Muscle of leg (tissue), 11 donors: Measurements from ENCODE around the gene FOXD3. TPM values are rescaled to one million over a fixed set of nuclear protein-coding genes. Genes with fewer than 3 reads are reported as not detected.

Source experiments
- DNase-seq: peaks from one replicate; pipeline ENCODE4 v3.0.0; 2013
- H3K27ac ChIP-seq: one replicate; pipeline ENCODE4 v1.5.1; 2013; ENCODE audit warnings: mild to moderate bottlenecking, low read length, control low read depth
- H3K27me3 ChIP-seq: one replicate; pipeline ENCODE4 v1.6.1; 2013; ENCODE audit warnings: low read length; ENCODE audit not compliant: control insufficient read depth, insufficient read depth
- H3K36me3 ChIP-seq: one replicate; pipeline ENCODE4 v1.6.1; 2013; ENCODE audit warnings: low read length; ENCODE audit not compliant: control insufficient read depth, insufficient read depth
- H3K4me1 ChIP-seq: one replicate; pipeline ENCODE4 v1.6.1; 2013; ENCODE audit warnings: low read length; ENCODE audit not compliant: control insufficient read depth, insufficient read depth
- H3K4me3 ChIP-seq: one replicate; pipeline ENCODE4 v1.5.1; 2013; ENCODE audit warnings: low read length, control low read depth
- H3K9me3 ChIP-seq: replicated peaks from 2 replicates; pipeline ENCODE4 v1.6.1; 2013; ENCODE audit warnings: low read depth, low read length; ENCODE audit not compliant: control insufficient read depth
- WGBS: methylation state at CpG from one replicate; pipeline ENCODE4 v1.1.5; 2013; ENCODE audit warnings: missing lambda C conversion rate; ENCODE audit not compliant: insufficient coverage; 5-methylcytosine and 5-hydroxymethylcytosine counted together
- polyA plus RNA-seq, 8 donors: library from polyadenylated mRNA; unstranded; fragments of 120-200 nt; gene quantifications; one replicate each; pipeline versions ENCODE4 v1.2.1 to v1.2.3, GENCODE V29; 2013; ENCODE audit warnings: inconsistent platforms in 1 of 8, low replicate concordance in 1 of 8; ENCODE audit not compliant: insufficient read length in 8 of 8, insufficient read depth in 1 of 8
- total RNA-seq: library from RNA; stranded (reverse); fragments of 120-200 nt; gene quantifications from one replicate; pipeline ENCODE4 v1.2.4, GENCODE V29; 2013

Gene FOXD3
- total and polyA plus RNA-seq, 9 donors, result 3.6 to 9.5 (median 6.9) TPM

- peaks cover 45% of the 10 kb centered on the region for H3K4me1 ChIP-seq
- peak overlapping the region; percentile 18 for H3K4me3 ChIP-seq
- H3K9me3 ChIP-seq, result no peaks in the 10 kb centered on the region
- 2% methylated on average over 21 of the region's 37 CpGs for WGBS
- peaks cover 85% of the 10 kb centered on the region for H3K27me3 ChIP-seq
- no peaks in the 10 kb centered on the region for H3K36me3 ChIP-seq
- H3K27ac ChIP-seq, result peak overlapping the region; percentile 77
- DNase-seq, result peak; percentile 64
Observed at GRCh38 chr1:63326473-63327380, 4.4 kb downstream of the FOXD3 start.

GRCh38 chr1:63327417-63328054 is 5.2 kb downstream of the FOXD3 start:
- Histone ChIP-seq H3K9me3 (no peaks in the 10 kb centered on the region), H3K4me1 (peaks cover 38% of the 10 kb centered on the region), H3K36me3 (no peaks in the 10 kb centered on the region), H3K4me3 (no peak overlapping the region), H3K27ac (peak overlapping the region; percentile 77), H3K27me3 (peaks cover 77% of the 10 kb centered on the region)
- peak; percentile 81 for DNase-seq
- 0% methylated on average over 17 of the region's 25 CpGs for WGBS

GRCh38 chr1:63328122-63328521 is 5.8 kb downstream of the FOXD3 start:
- DNase-seq, result no peak
- Histone ChIP-seq H3K27ac (no peak overlapping the region), H3K9me3 (no peaks in the 10 kb centered on the region), H3K4me3 (no peak overlapping the region), H3K36me3 (no peaks in the 10 kb centered on the region), H3K27me3 (peaks cover 71% of the 10 kb centered on the region), H3K4me1 (peaks cover 34% of the 10 kb centered on the region)
- WGBS, result 47% methylated on average over 8 of the region's 8 CpGs

GRCh38 chr1:63328781-63329180 is 6.4 kb downstream of the FOXD3 start:
- no peaks in the 10 kb centered on the region for H3K36me3 ChIP-seq
- peaks cover 31% of the 10 kb centered on the region for H3K4me1 ChIP-seq
- no peaks in the 10 kb centered on the region for H3K9me3 ChIP-seq
- peak; percentile 19 for DNase-seq
- H3K4me3 ChIP-seq, result no peak overlapping the region
- H3K27ac ChIP-seq, result peak overlapping the region; percentile 10
- WGBS, result 68% methylated on average over 8 of the region's 9 CpGs
- peaks cover 68% of the 10 kb centered on the region for H3K27me3 ChIP-seq

- 4% methylated on average over 36 of the region's 50 CpGs for WGBS
- peak; percentile 7 for DNase-seq
- peaks cover 64% of the 10 kb centered on the region for H3K27me3 ChIP-seq
Observed at GRCh38 chr1:63329621-63330330, 7.4 kb downstream of the FOXD3 start.

GRCh38 chr1:63330331-63330916 is 8.1 kb downstream of the FOXD3 start:
- Histone ChIP-seq H3K27ac (no peak overlapping the region), H3K4me3 (no peak overlapping the region), H3K36me3 (no peaks in the 10 kb centered on the region), H3K9me3 (no peaks in the 10 kb centered on the region), H3K27me3 (peaks cover 66% of the 10 kb centered on the region), H3K4me1 (peaks cover 28% of the 10 kb centered on the region)
- 1% methylated on average over 23 of the region's 28 CpGs for WGBS
- peak; percentile 5 for DNase-seq

More at GRCh38 chr1:63329621-63330330, 7.4 kb downstream of the FOXD3 start:
- Histone ChIP-seq H3K4me3 (no peak overlapping the region), H3K36me3 (no peaks in the 10 kb centered on the region), H3K27ac (no peak overlapping the region), H3K4me1 (peaks cover 28% of the 10 kb centered on the region), H3K9me3 (no peaks in the 10 kb centered on the region)

GRCh38 chr1:63342402-63342801 is 20.0 kb downstream of the FOXD3 start:
- DNase-seq, result no peak
- no peak overlapping the region for H3K4me3 ChIP-seq
- WGBS, result 20% methylated on average over 2 of the region's 2 CpGs
- no peaks in the 10 kb centered on the region for H3K36me3 ChIP-seq
- H3K27me3 ChIP-seq, result no peaks in the 10 kb centered on the region
- H3K9me3 ChIP-seq, result no peaks in the 10 kb centered on the region
- no peaks in the 10 kb centered on the region for H3K4me1 ChIP-seq
- H3K27ac ChIP-seq, result no peak overlapping the region

- no peak overlapping the region for H3K4me3 ChIP-seq
- H3K9me3 ChIP-seq, result no peaks in the 10 kb centered on the region
- no peak for DNase-seq
- H3K4me1 ChIP-seq, result no peaks in the 10 kb centered on the region
- no CpG with 5 or more reads among the region's 1 CpG for WGBS
- H3K27me3 ChIP-seq, result no peaks in the 10 kb centered on the region
- H3K27ac ChIP-seq, result no peak overlapping the region
- H3K36me3 ChIP-seq, result no peaks in the 10 kb centered on the region
Observed at GRCh38 chr1:63343922-63344321, 21.6 kb downstream of the FOXD3 start.

GRCh38 chr1:63350320-63350719 is 28.0 kb downstream of the FOXD3 start:
- peak; percentile 2 for DNase-seq
- H3K36me3 ChIP-seq, result no peaks in the 10 kb centered on the region
- H3K27ac ChIP-seq, result no peak overlapping the region
- no peaks in the 10 kb centered on the region for H3K4me1 ChIP-seq
- 68% methylated on average over 4 of the region's 5 CpGs for whole genome bisulfite sequencing
- no peaks in the 10 kb centered on the region for H3K27me3 ChIP-seq
- no peak overlapping the region for H3K4me3 ChIP-seq
- no peaks in the 10 kb centered on the region for H3K9me3 ChIP-seq
